ENCODE measurements around the gene PLCH1.

Gene PLCH1

GRCh38 chr3:155690921-155691320 lies 54.0 kb downstream of the PLCH1 start:
- DNase-seq (ENCODE audit: low read depth in 2 of 2): no peak

GRCh38 chr3:155688481-155688880 lies 56.4 kb downstream of the PLCH1 start:
- no peak for DNase-seq (ENCODE audit: low read depth in 2 of 2)

DNA sequence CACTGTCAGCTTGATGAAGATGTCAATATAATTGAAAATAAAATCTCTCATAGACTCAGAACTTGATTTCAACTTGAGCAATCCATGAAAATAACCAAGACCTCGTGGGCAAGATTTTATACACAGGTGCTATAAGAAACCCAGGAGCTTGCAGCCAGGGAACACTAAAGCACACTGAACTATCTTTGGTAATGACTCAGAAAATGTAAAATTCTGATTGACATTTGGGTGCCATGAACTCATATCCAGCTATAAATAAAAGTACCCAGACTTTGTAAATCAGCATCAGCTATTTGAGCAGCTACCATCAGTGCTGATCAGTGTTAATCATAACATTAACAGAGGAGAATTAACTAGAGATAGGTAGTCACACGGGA lies 61.5 kb downstream of the PLCH1 start:
- no peak for DNase-seq (ENCODE audit: low read depth in 2 of 2)

GRCh38 chr3:155682426-155683343 lies 62.2 kb downstream of the PLCH1 start:
- no peak for DNase-seq (ENCODE audit: low read depth in 2 of 2)

- DNase-seq (ENCODE audit: low read depth in 2 of 2): no peak
These were observed 68.5 kb downstream of the PLCH1 start for GRCh38 chr3:155676252-155676981.

- no peak for DNase-seq (ENCODE audit: low read depth in 2 of 2)
These were observed 69.8 kb downstream of the PLCH1 start for GRCh38 chr3:155675094-155675493.

- DNase-seq (ENCODE audit: low read depth in 2 of 2): no peak
These were observed 71.5 kb downstream of the PLCH1 start for GRCh38 chr3:155673421-155673820.

DNA sequence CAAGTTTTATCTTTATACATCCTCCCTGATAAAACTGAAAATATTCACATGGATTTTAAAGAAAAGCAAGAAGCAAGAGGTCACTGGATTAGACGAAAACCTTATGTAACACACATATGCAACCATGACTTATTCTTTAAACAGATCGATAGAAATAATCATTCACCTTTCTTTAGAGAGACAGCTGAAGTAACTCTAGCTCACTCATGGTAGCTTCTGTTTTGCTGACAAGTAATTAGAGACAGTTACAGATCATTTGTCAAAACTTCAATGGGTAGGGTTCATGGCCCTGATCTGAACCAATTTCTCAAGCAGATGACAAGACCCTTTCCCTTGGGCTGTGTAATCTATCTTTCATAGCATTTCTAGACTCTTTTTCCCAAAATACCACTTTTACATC lies 74.5 kb downstream of the PLCH1 start:
- no peak for DNase-seq (ENCODE audit: low read depth in 2 of 2)

- DNase-seq (ENCODE audit: low read depth in 2 of 2): no peak
These were observed 76.9 kb downstream of the PLCH1 start for GRCh38 chr3:155667988-155668387.

- DNase-seq (ENCODE audit: low read depth in 2 of 2): no peak
These were observed 79.8 kb downstream of the PLCH1 start for GRCh38 chr3:155664925-155665695.

DNA sequence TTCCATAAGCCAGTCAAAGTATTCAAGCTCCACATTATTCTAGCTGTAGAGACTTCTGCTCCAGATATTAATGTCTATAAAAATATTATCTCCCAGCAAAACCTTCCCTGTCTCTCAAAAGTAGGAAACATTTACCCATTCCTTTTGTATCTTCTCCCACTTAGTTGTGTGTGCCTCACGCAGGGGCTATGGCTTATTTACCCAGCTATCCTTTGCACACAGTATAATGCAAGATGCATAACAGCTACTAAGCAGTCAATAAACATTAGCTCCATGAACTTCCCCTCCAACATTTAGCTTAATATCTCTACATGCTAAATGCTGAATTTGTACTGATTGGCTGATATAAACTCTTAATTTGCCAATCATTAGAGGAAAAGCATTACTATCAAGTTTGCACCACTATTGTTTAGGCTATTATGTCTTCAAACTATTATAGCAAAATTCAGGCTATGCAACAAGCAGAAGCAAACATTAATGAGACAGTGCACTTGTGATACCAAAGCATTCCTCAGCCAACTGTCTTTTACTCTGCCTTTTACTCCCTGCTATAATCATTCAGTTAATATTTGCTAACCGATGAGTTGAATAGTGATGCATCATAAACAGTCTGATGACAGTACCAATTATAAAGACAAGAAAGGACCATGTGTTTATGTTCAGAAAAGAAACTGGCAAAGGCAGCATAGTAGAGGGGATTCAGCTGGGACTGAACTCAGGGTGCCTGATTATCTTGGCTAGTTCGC lies 81.2 kb downstream of the PLCH1 start:
- no peak for DNase-seq (ENCODE audit: low read depth in 2 of 2)

GRCh38 chr3:155661760-155662159 lies 83.1 kb downstream of the PLCH1 start:
- no peak for DNase-seq (ENCODE audit: low read depth in 2 of 2)

DNA sequence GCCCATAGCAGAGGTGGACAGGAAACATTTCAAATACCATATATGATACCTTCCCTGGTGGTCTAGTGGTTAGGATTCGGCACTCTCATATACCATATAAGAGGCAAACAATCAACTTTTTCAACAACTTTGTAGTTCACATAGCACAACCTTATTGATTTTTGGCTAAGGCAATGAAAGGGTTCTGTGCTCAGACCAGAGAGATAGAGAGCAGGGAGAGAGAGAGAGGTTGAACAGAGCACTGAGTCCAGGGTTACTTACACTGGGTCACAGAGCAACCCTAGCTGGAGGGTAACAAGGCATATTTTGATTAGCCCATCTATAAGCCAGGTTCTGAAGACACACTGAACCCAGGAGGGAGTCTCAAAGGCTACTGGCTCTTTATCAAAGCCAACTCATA lies 83.8 kb downstream of the PLCH1 start:
- no peak for DNase-seq (ENCODE audit: low read depth in 2 of 2)

- DNase-seq (ENCODE audit: low read depth in 2 of 2): no peak
These were observed 86.1 kb downstream of the PLCH1 start for GRCh38 chr3:155658671-155659261.

DNA sequence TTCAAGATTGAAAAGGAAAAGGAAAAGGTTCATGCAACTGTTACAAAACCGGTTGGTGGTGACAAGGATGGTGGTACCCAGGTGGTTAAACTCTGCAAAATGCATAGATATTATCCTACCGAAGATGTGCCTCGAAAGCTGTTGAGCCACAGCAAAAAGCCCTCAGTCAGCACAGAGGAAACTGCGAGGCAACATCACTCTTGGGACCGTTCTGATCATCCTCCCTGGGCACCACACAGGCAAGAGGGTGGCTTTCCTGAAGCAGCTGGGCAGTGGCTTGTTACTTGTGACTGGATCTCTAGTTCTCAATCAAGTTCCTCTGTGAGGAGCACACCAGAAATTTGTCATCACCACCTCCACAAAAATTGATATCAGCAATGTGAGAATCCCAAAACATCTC lies 86.9 kb downstream of the PLCH1 start:
- DNase-seq (ENCODE audit: low read depth in 2 of 2): no peak

GRCh38 chr3:155657161-155657560 lies 87.7 kb downstream of the PLCH1 start:
- no peak for DNase-seq (ENCODE audit: low read depth in 2 of 2)

GRCh38 chr3:155656466-155656865 lies 88.4 kb downstream of the PLCH1 start:
- DNase-seq (ENCODE audit: low read depth in 2 of 2): no peak

DNA sequence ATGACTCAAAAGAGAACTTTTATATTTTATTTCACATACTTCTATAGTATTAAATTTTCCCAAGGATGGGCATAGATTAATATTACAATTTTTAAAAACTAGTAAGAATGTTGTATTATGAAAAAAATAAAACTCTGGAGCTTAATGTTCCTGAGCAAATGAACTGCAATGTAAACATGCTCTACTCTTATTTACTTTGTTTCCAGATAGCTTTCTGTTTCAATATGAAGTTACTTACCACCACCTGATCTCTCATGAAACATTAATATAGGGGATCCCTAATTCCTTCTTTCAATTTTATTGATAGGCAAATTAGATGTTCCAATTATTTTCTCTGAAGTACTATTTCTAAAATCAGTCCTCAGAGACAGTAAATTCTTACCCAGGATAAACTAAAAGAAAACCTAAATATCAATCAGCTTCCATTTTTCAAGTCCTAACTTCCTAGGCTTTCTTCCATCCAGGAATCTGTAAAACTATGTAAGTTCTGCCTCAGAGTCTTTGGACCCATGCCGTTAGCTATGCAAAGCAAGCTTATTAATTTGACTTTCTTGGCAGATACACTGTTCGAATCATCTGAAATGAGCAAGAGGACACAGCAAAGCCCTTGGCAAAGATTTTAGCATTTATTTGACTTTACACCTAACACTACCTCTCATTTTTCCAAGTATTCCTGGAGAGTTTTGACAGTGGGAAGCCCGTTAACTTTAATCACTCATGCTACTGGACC lies 93.2 kb downstream of the PLCH1 start:
- DNase-seq (ENCODE audit: low read depth in 2 of 2): no peak

GRCh38 chr3:155648013-155648591 lies 96.8 kb downstream of the PLCH1 start:
- DNase-seq (ENCODE audit: low read depth in 2 of 2): no peak

DNA sequence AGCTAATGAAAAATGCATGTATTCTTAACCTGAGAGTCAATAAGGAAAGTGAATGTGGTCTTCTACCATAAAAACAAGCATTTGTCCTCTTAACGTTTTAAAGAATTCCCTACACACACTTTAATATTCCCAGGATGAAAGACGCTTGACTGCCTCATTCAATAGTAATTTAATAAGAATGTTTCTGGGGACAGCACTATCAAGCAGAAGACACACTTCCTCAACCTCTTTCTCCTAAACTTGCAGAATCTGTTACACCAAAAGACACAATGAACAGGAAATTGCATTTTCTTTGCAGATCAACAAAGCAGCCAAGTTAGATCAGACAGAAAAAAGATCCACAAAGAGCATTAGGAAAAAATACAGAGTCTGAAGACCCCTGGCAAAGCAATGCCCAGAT lies 97.7 kb downstream of the PLCH1 start:
- DNase-seq (ENCODE audit: low read depth in 2 of 2): no peak
